Myometrial cell (primary cell): ENCODE data around the gene ATP2B1. TPM values are rescaled to one million over a fixed set of nuclear protein-coding genes. Genes with fewer than 3 reads are reported as not detected.

Experiments used
- total RNA-seq: library from RNA; depleted of rRNA; stranded (reverse); fragments of >200 nt; gene quantifications from 2 replicates; pipeline ENCODE4 v1.2.3, GENCODE V29; 2015

Gene ATP2B1
- 92.5 and 110 TPM in 2 replicates for total RNA-seq

GRCh38 chr12:89708565-89709156 lies at the start of gene ATP2B1:
Gene ATP2B1, minus strand, starts transcription at chr12:89708838. Its CDS starts 52,952 bp downstream, at chr12:89655886.

Other genes starting within 250 kb of the ATP2B1 start
- gene GALNT4, start 184.0 kb downstream of the ATP2B1 start, total RNA-seq = 10.4 and 13.1 TPM in 2 replicates
- 9.7 and 11.8 TPM in 2 replicates for gene POC1B, start 182.8 kb downstream of the ATP2B1 start, total RNA-seq